Neural progenitor cell (in vitro differentiated cells): ENCODE results near the gene C10orf105.

Experiments
- CTCF ChIP-seq: fragments of 200-600 bp; sonication (generic); IDR thresholded peaks from 2 replicates; pipeline ENCODE4 v1.5.1; 2017; ENCODE audit warnings: antibody characterized with exemption, mild to moderate bottlenecking
- EZH2 ChIP-seq: fragments of 200-600 bp; sonication (generic); IDR thresholded peaks from 2 replicates; pipeline ENCODE4 v1.6.1; 2017; ENCODE audit warnings: antibody characterized with exemption, mild to moderate bottlenecking, moderate library complexity

- TF ChIP-seq EZH2 (no peak), CTCF (no peak)
Observed at GRCh38 chr10:71712572-71713134, 6.9 kb downstream of the C10orf105 start.
